ENCODE results near the gene KATNAL1. TPM values are rescaled to one million over a fixed set of nuclear protein-coding genes. Genes with fewer than 3 reads are reported as not detected.

Gene KATNAL1
- total RNA-seq, 3 donors from 2014 or later (not counting 1 experiment from before 2014, with no cell fraction given): 15.0 to 22.8 (median 21.9) TPM

GRCh38 chr13:30319655-30320054 lies 12.3 kb upstream of the KATNAL1 start:
- Mint-ChIP-seq H3K4me1 (peaks cover 0 to 5% of the 10 kb centered on the region in 2 donors), H3K4me3 (no peak overlapping the region), H3K36me3 (no peaks in the 10 kb centered on the region), H3K27ac (no peak overlapping the region), H3K27me3 (ENCODE audit: low read depth in 2 of 2) (no peaks in the 10 kb centered on the region), H3K9me3 (no peaks in the 10 kb centered on the region)
- 55% methylated on average over 5 of the region's 5 CpGs for WGBS (ENCODE audit: insufficient coverage)
- DNase-seq: no peak
- Histone ChIP-seq H3K4me3 (ENCODE audit: low read length) (no peak overlapping the region), H3K27ac (ENCODE audit: low read length) (no peak overlapping the region), H3K36me3 (ENCODE audit: control insufficient read depth, insufficient read depth, low read length) (no peaks in the 10 kb centered on the region), H3K9me3 (ENCODE audit: control insufficient read depth, insufficient read depth, low read length) (no peaks in the 10 kb centered on the region), H3K4me1 (ENCODE audit: control insufficient read depth, insufficient read depth, low read length) (no peaks in the 10 kb centered on the region), H3K27me3 (ENCODE audit: control insufficient read depth, insufficient read depth, low read length) (no peaks in the 10 kb centered on the region)
- intact Hi-C loops (cut with micrococcal nuclease): no loop called here
- no peak for ATAC-seq
- no peak for TF ChIP-seq CTCF (IDR thresholded peaks at IDR 0.05)

DNA sequence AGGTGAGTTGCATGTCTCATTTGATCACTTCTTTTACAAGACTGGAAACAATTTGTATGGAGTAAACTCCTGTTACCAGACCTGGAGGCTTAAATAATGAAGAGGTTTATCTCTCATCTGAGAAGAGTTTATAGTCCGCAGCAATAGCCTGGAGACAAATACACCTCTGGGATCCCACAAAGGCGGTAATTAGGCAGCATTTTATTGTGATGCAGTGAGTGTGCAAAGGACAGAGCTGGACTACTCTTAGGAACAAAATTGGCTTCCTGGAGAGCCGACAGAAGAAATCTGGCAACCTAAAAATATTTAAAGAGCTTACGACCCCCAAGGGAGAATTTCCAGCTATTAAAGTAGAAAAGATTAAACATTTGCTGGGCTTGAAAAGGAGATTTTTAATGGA lies 11.8 kb upstream of the KATNAL1 start:
- Histone ChIP-seq H3K4me3 (ENCODE audit: low read length) (no peak overlapping the region), H3K9me3 (ENCODE audit: control insufficient read depth, insufficient read depth, low read length) (no peaks in the 10 kb centered on the region), H3K4me1 (ENCODE audit: control insufficient read depth, insufficient read depth, low read length) (no peaks in the 10 kb centered on the region), H3K27me3 (ENCODE audit: control insufficient read depth, insufficient read depth, low read length) (no peaks in the 10 kb centered on the region), H3K27ac (ENCODE audit: low read length) (no peak overlapping the region), H3K36me3 (ENCODE audit: control insufficient read depth, insufficient read depth, low read length) (no peaks in the 10 kb centered on the region)
- no peak for DNase-seq
- Mint-ChIP-seq H3K27me3 (ENCODE audit: low read depth in 2 of 2) (no peaks in the 10 kb centered on the region), H3K4me3 (no peak overlapping the region), H3K36me3 (no peaks in the 10 kb centered on the region), H3K4me1 (peaks cover 0 to 5% of the 10 kb centered on the region in 2 donors), H3K9me3 (no peaks in the 10 kb centered on the region), H3K27ac (no peak overlapping the region)
- intact Hi-C loops (cut with micrococcal nuclease): no loop called here
- WGBS (ENCODE audit: insufficient coverage): 90% methylated on average over 4 of the region's 4 CpGs
- no peak for TF ChIP-seq CTCF (IDR thresholded peaks at IDR 0.05)
- ATAC-seq: no peak

DNA sequence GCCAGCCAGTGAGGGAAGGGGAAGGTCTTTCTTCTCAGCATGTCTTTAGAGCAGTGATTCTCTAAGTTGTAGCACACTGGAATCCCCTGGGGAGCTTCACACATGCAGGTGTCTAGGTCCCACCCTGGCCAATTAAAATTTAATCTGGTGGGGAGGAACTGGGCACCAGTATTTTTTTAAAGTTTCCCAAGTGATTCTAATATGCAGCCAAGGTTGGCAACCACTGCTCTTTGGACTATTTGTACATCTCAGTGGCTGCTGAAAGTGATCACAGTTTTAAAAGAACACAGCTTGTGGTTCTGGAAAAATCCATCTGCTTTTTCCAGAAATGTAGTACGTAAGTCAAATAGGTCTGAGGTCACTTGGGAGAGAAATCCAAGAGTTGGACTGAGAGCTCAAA lies 10.7 kb upstream of the KATNAL1 start:
- Histone ChIP-seq H3K4me1 (ENCODE audit: control insufficient read depth, insufficient read depth, low read length) (no peaks in the 10 kb centered on the region), H3K9me3 (ENCODE audit: control insufficient read depth, insufficient read depth, low read length) (no peaks in the 10 kb centered on the region), H3K4me3 (ENCODE audit: low read length) (no peak overlapping the region), H3K36me3 (ENCODE audit: control insufficient read depth, insufficient read depth, low read length) (no peaks in the 10 kb centered on the region), H3K27me3 (ENCODE audit: control insufficient read depth, insufficient read depth, low read length) (no peaks in the 10 kb centered on the region), H3K27ac (ENCODE audit: low read length) (no peak overlapping the region)
- Mint-ChIP-seq H3K27me3 (ENCODE audit: low read depth in 2 of 2) (no peaks in the 10 kb centered on the region), H3K36me3 (no peaks in the 10 kb centered on the region), H3K9me3 (no peaks in the 10 kb centered on the region), H3K4me3 (no peak overlapping the region), H3K27ac (no peak overlapping the region), H3K4me1 (peaks cover 0 to 5% of the 10 kb centered on the region in 2 donors)
- TF ChIP-seq CTCF (IDR thresholded peaks at IDR 0.05): no peak
- intact Hi-C loops (cut with micrococcal nuclease): no loop called here
- DNase-seq (no peak), ATAC-seq (no peak)
- WGBS (ENCODE audit: insufficient coverage): 89% methylated on average over 1 of the region's 1 CpG

DNA sequence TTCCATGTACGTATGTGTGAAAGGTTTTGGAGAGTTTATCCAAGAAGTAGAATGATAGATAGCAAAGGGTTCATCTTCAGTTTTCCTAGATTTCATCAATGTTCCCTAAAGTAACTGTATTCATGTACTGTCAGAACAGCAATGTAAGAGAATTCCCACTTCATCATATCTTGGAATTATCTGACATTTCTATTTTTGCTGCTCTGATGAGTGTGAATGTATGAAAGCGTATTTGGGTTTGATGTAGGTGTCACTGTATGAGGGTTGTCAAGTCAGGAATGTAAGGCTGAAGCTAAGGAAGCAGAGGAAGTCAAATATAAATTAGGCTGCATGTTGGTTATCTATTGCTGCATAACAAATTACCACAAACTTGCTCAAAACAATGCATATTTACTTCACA lies 7.2 kb upstream of the KATNAL1 start:
- Histone ChIP-seq H3K4me1 (ENCODE audit: control insufficient read depth, insufficient read depth, low read length) (no peaks in the 10 kb centered on the region), H3K4me3 (ENCODE audit: low read length) (no peak overlapping the region), H3K9me3 (ENCODE audit: control insufficient read depth, insufficient read depth, low read length) (no peaks in the 10 kb centered on the region), H3K36me3 (ENCODE audit: control insufficient read depth, insufficient read depth, low read length) (no peaks in the 10 kb centered on the region), H3K27ac (ENCODE audit: low read length) (no peak overlapping the region), H3K27me3 (ENCODE audit: control insufficient read depth, insufficient read depth, low read length) (no peaks in the 10 kb centered on the region)
- Mint-ChIP-seq H3K27me3 (ENCODE audit: low read depth in 2 of 2) (no peaks in the 10 kb centered on the region), H3K36me3 (no peaks in the 10 kb centered on the region), H3K27ac (no peak overlapping the region), H3K9me3 (no peaks in the 10 kb centered on the region), H3K4me1 (peaks cover 0 to 5% of the 10 kb centered on the region in 2 donors), H3K4me3 (no peak overlapping the region)
- intact Hi-C loops (cut with micrococcal nuclease): no loop called here
- no peak for DNase-seq
- no peak for TF ChIP-seq CTCF (IDR thresholded peaks at IDR 0.05)
- no peak for ATAC-seq
- 88% methylated on average over 1 of the region's 2 CpGs for WGBS (ENCODE audit: insufficient coverage)

Data from natural killer cell (primary cell).